Endothelial cell of umbilical vein (primary cell): ENCODE measurements around the gene ADAMTS17.

Experiments
- CTCF ChIP-seq, 2 donors: IDR thresholded peaks; 1 replicate in 1 of 2; 2 replicates in 1 of 2; pipeline ENCODE4 v1.5.1; 2011; ENCODE audit warnings: low read length in 2 of 2, mild to moderate bottlenecking in 2 of 2, moderate library complexity in 2 of 2, control low read depth in 1 of 2, inconsistent platforms in 1 of 2, low read depth in 1 of 2; ENCODE audit not compliant: insufficient read depth in 1 of 2; ENCODE audit errors: extremely low read depth in 1 of 2
- MYC ChIP-seq: IDR thresholded peaks from one replicate; pipeline ENCODE4 v1.6.1; 2011; ENCODE audit warnings: mild to moderate bottlenecking, low read depth, low read length
- POLR2A ChIP-seq: IDR thresholded peaks from 2 replicates; pipeline ENCODE4 v1.6.1; 2012; ENCODE audit warnings: low read depth, mild to moderate bottlenecking, control low read depth, low read length
- POLR2AphosphoS5 ChIP-seq: IDR thresholded peaks from 2 replicates; pipeline ENCODE4 v1.6.1; 2012; ENCODE audit warnings: low read depth, mild to moderate bottlenecking, control low read depth, low read length, moderate library complexity; ENCODE audit not compliant: insufficient read depth

DNA sequence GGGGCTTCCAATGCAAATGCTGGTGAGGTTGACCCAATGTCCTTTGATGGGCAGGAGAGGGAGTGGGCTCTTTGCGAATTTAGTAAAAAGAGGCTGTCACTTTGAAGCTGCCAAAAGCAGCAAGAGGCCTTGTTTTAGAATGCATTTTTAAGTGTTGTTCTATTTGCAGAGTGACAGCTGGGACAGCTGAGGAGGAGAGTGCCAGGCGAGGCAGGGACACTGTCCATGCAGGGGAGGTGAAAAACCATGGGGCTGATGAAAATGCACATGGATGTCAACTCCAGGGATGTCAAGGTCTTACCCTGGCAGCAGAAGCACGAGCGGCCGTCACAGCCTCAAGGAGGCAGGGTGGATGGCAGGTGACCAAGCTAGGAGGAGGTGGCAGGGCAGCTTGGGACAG lies 279.8 kb downstream of the ADAMTS17 start:
- TF ChIP-seq POLR2AphosphoS5 (no peak), CTCF (IDR thresholded peaks at IDR 0.05; ENCODE audit: extremely low read depth in 1 of 2, insufficient read depth in 1 of 2, low read depth in 1 of 2, low read length in 2 of 2) (no peak), POLR2A (no peak), MYC (no peak)
